HG03196 (cell line): ENCODE measurements around the gene ZNF341.
"Not testable (repeated sequence)": the region's sequence is repeated elsewhere in the genome, so short reads cannot be mapped to it uniquely, and the experiment has no call there.

Experiments
- ATAC-seq: cut with Tn5 transposase; IDR thresholded peaks from one replicate; pipeline ENCODE4 v1.9.1; 2021; ENCODE audit not compliant: unreplicated experiment

Gene ZNF341

GRCh38 chr20:33731693-33732165, at the start of gene ZNF341:
ZNF341 (plus strand) TSS chr20:33731996; CDS start chr20:33732022, 26 bp downstream.
- peak; percentile 70 for ATAC-seq

- ATAC-seq = no peak
Observed at GRCh38 chr20:33684533-33685327, 47.1 kb upstream of the ZNF341 start.

- peak; percentile 36 for ATAC-seq
Observed at GRCh38 chr20:33685328-33686099, 46.3 kb upstream of the ZNF341 start.

GRCh38 chr20:33686100-33686983, 45.5 kb upstream of the ZNF341 start, which contains the start of gene E2F1:
E2F1 (minus strand) TSS chr20:33686385; CDS start chr20:33686264, 121 bp downstream.
- ATAC-seq = peak; percentile 70

GRCh38 chr20:33686984-33687366, 44.8 kb upstream of the ZNF341 start:
- no peak for ATAC-seq

- ATAC-seq = no peak
Observed at GRCh38 chr20:33687370-33687915, 44.4 kb upstream of the ZNF341 start.

- ATAC-seq = no peak
Observed at GRCh38 chr20:33687993-33688937, 43.5 kb upstream of the ZNF341 start.

- ATAC-seq = no peak
Observed at GRCh38 chr20:33688938-33689424, 42.8 kb upstream of the ZNF341 start.

GRCh38 chr20:33689493-33689892, 42.3 kb upstream of the ZNF341 start:
- ATAC-seq = no peak

- ATAC-seq = no peak
Observed at GRCh38 chr20:33689973-33690372, 41.8 kb upstream of the ZNF341 start.

GRCh38 chr20:33693289-33693688, 38.5 kb upstream of the ZNF341 start:
- ATAC-seq = no peak

- no peak for ATAC-seq
Observed at GRCh38 chr20:33693741-33694638, 37.8 kb upstream of the ZNF341 start.

GRCh38 chr20:33694639-33695012, 37.2 kb upstream of the ZNF341 start:
- ATAC-seq = no peak

- ATAC-seq = no peak
Observed at GRCh38 chr20:33696448-33696847, 35.3 kb upstream of the ZNF341 start.

GRCh38 chr20:33697129-33697528, 34.7 kb upstream of the ZNF341 start:
- no peak for ATAC-seq

GRCh38 chr20:33698966-33699365, 32.8 kb upstream of the ZNF341 start:
- ATAC-seq = not testable (repeated sequence)

- not testable (repeated sequence) for ATAC-seq
Observed at GRCh38 chr20:33700696-33701441, 30.9 kb upstream of the ZNF341 start.
